GM23338 (cell line): Measurements from ENCODE around the gene C1orf21. TPM values are rescaled to one million over a fixed set of nuclear protein-coding genes. Genes with fewer than 3 reads are reported as not detected.
A peak's percentile ranks its signal among the peaks of the same experiment; 100 is the strongest.

Source experiments
- ATAC-seq: fragments of 200-7000 bp; cut with Tn5 transposase; 3 replicates; pipeline ENCODE4 v1.9.1; 2020
- DNase-seq: peaks from one replicate; pipeline ENCODE4 v3.0.0-alpha.2; 2015; ENCODE audit warnings: low spot score
- H2AFZ ChIP-seq: fragments of 200-600 bp; sonication (generic); 2 replicates; pipeline ENCODE4 v1.8.0; 2016; ENCODE audit warnings: antibody characterized with exemption, mild to moderate bottlenecking, moderate library complexity
- H3F3A ChIP-seq: fragments of 200-600 bp; sonication (generic); replicated peaks from 2 replicates; pipeline ENCODE4 v1.8.0; 2017; ENCODE audit warnings: antibody characterized with exemption, mixed run types, low read depth
- H3K27ac ChIP-seq: fragments of 200-600 bp; sonication (generic); 2 replicates; pipeline ENCODE4 v1.6.1; 2016; ENCODE audit warnings: low read depth
- H3K27me3 ChIP-seq: fragments of 200-600 bp; sonication (generic); 2 replicates; pipeline ENCODE4 v1.8.0; 2016; ENCODE audit warnings: mild to moderate bottlenecking, mixed run types, moderate library complexity; ENCODE audit not compliant: insufficient read depth
- H3K36me3 ChIP-seq: fragments of 200-600 bp; sonication (generic); 2 replicates; pipeline ENCODE4 v1.8.0; 2016; ENCODE audit warnings: mild to moderate bottlenecking; ENCODE audit not compliant: insufficient read depth
- H3K4me1 ChIP-seq: fragments of 200-600 bp; sonication (generic); 2 replicates; pipeline ENCODE4 v1.8.0; 2016; ENCODE audit warnings: mild to moderate bottlenecking, moderate library complexity; ENCODE audit not compliant: insufficient read depth
- H3K4me2 ChIP-seq: fragments of 200-600 bp; sonication (generic); 2 replicates; pipeline ENCODE4 v1.7.1; 2017; ENCODE audit warnings: mixed run types
- H3K4me3 ChIP-seq: fragments of 200-600 bp; sonication (generic); 2 replicates; pipeline ENCODE4 v1.6.1; 2016; ENCODE audit warnings: mixed run types
- H3K79me2 ChIP-seq: fragments of 200-600 bp; sonication (generic); replicated peaks from 2 replicates; pipeline ENCODE4 v1.8.0; 2017; ENCODE audit warnings: mild to moderate bottlenecking; ENCODE audit not compliant: insufficient read depth
- H3K9me2 ChIP-seq: fragments of 200-600 bp; sonication (generic); 2 replicates; pipeline ENCODE4 v1.8.0; 2017; ENCODE audit not compliant: insufficient read depth
- H4K20me1 ChIP-seq: fragments of 200-600 bp; sonication (generic); replicated peaks from 2 replicates; pipeline ENCODE4 v1.8.0; 2017; ENCODE audit warnings: mild to moderate bottlenecking; ENCODE audit not compliant: insufficient read depth
- H3K27ac Mint-ChIP-seq: 2 replicates; pipeline ENCODE4 v1.8.0; 2020; ENCODE audit warnings: inconsistent platforms, mild to moderate bottlenecking, moderate library complexity, mixed read lengths
- H3K27me3 Mint-ChIP-seq: 3 replicates; pipeline ENCODE4 v1.8.0; 2022; ENCODE audit warnings: low read depth, mild to moderate bottlenecking, moderate library complexity, mixed read lengths, inconsistent platforms; ENCODE audit not compliant: insufficient read depth, poor library complexity
- H3K36me3 Mint-ChIP-seq: 3 replicates; pipeline ENCODE4 v1.8.0; 2021; ENCODE audit warnings: low read depth, mild to moderate bottlenecking, inconsistent platforms, moderate library complexity, mixed read lengths
- H3K4me1 Mint-ChIP-seq: 3 replicates; pipeline ENCODE4 v1.8.0; 2020; ENCODE audit warnings: mild to moderate bottlenecking, inconsistent platforms, mixed read lengths
- H3K4me3 Mint-ChIP-seq: 3 replicates; pipeline ENCODE4 v1.8.0; 2021; ENCODE audit warnings: moderate library complexity, mild to moderate bottlenecking, inconsistent platforms, mixed read lengths
- H3K9me3 Mint-ChIP-seq: 3 replicates; pipeline ENCODE4 v1.8.0; 2020; ENCODE audit warnings: moderate library complexity, mild to moderate bottlenecking, inconsistent platforms, mixed read lengths
- CREB1 ChIP-seq: fragments of 250-450 bp; sonication (Bioruptor Pico); IDR thresholded peaks from 2 replicates; pipeline ENCODE4 v1.5.0; 2020; ENCODE audit warnings: low read depth, mild to moderate bottlenecking, moderate library complexity
- EZH2 ChIP-seq: fragments of 200-600 bp; sonication (generic); IDR thresholded peaks from one replicate; pipeline ENCODE4 v1.8.0; 2017; ENCODE audit warnings: antibody characterized with exemption, mild to moderate bottlenecking, low read depth; ENCODE audit not compliant: unreplicated experiment
- EZH2phosphoT487 ChIP-seq: fragments of 200-600 bp; sonication (generic); IDR thresholded peaks from one replicate; pipeline ENCODE4 v1.8.1; 2018; ENCODE audit warnings: antibody characterized with exemption; ENCODE audit not compliant: unreplicated experiment
- JUNB ChIP-seq: IDR thresholded peaks from one replicate; pipeline ENCODE4 v1.6.1; 2016; ENCODE audit warnings: antibody characterized with exemption; ENCODE audit not compliant: unreplicated experiment
- NANOG ChIP-seq: IDR thresholded peaks from 2 replicates; pipeline ENCODE4 v1.6.1; 2016; ENCODE audit warnings: antibody characterized with exemption, borderline replicate concordance
- POLR2AphosphoS5 ChIP-seq: IDR thresholded peaks from 2 replicates; pipeline ENCODE4 v1.6.1; 2016; ENCODE audit warnings: antibody characterized with exemption, low read depth
- STAT1 ChIP-seq: IDR thresholded peaks from one replicate; pipeline ENCODE4 v1.6.1; 2016; ENCODE audit warnings: antibody characterized with exemption; ENCODE audit not compliant: unreplicated experiment
- ZNF331 ChIP-seq: fragments of 250-450 bp; sonication (Bioruptor Pico); IDR thresholded peaks from 2 replicates; pipeline ENCODE4 v1.5.0; 2020; ENCODE audit warnings: low read depth, mild to moderate bottlenecking, moderate library complexity
- polyA plus RNA-seq: library from polyadenylated mRNA; unstranded; fragments of >200 nt; fragmentation: Nextera tagmentation; extraction: Ambion mirVana; gene quantifications from 2 replicates; pipeline ENCODE4 v1.2.1, GENCODE V29; 2016
- total RNA-seq: library from RNA; depleted of rRNA; stranded (reverse); fragments of >200 nt; shearing (Covaris generic); gene quantifications from 2 replicates; pipeline ENCODE4 v1.2.3, GENCODE V29; 2014
- TF ChIP-seq, protein P1 (sequence below): fragments of 250-450 bp; sonication (Bioruptor Pico); IDR thresholded peaks from 2 replicates; pipeline ENCODE4 v1.5.0; 2020; ENCODE audit warnings: mild to moderate bottlenecking, moderate library complexity

C1orf21 gene
- total and polyA plus RNA-seq, 2 experiments from 2014 or later = 28.0 to 40.4 TPM

DNA sequence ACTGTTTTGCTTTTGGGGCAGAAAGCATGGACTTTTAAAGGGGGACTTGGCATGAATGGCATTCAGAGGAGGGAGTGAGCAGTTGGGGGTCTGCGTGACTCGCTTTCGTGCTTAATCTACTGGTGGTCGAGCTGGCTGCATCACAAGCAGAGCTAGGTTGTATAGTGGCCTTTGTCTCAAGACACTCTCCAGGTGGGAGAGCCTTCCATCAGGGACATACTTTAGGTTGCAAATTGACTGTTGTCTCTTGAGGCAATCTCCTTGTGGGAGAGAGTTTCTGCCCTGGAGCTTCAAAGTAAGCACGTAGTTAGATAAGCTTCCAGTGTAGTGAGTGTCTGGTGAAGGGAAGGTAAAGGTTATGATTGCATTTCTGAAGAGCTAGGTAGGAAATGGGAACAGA, 93.9 kb downstream of the C1orf21 start:
- Histone ChIP-seq H3K4me2 (peak overlapping the region; percentile 52), H4K20me1 (no peaks in the 10 kb centered on the region), H2AFZ (no peak overlapping the region), H3K27ac (peak overlapping the region; percentile 78), H3K9me2 (peaks cover 8% of the 10 kb centered on the region; the same call in 1 of the 2 replicates), H3K27me3 (no peaks in the 10 kb centered on the region), H3K4me1 (peaks cover 28% of the 10 kb centered on the region), H3F3A (no peaks in the 10 kb centered on the region), H3K36me3 (no peaks in the 10 kb centered on the region), H3K4me3 (no peak overlapping the region), H3K79me2 (peaks cover 33% of the 10 kb centered on the region)
- Mint-ChIP-seq H3K9me3 (no peaks in the 10 kb centered on the region), H3K4me1 (peaks cover 33% of the 10 kb centered on the region), H3K4me3 (no peak overlapping the region), H3K36me3 (peaks cover 4% of the 10 kb centered on the region; the same call in 1 of the 3 replicates), H3K27me3 (peaks cover 2% of the 10 kb centered on the region), H3K27ac (peak overlapping the region; percentile 73)
- peak; percentile 47 for DNase-seq
- TF ChIP-seq NANOG (no peak), ZNF331 (CRISPR knock-in tag) (no peak), JUNB (no peak), STAT1 (no peak), EZH2phosphoT487 (no peak)
- TF ChIP-seq, protein P1, sequence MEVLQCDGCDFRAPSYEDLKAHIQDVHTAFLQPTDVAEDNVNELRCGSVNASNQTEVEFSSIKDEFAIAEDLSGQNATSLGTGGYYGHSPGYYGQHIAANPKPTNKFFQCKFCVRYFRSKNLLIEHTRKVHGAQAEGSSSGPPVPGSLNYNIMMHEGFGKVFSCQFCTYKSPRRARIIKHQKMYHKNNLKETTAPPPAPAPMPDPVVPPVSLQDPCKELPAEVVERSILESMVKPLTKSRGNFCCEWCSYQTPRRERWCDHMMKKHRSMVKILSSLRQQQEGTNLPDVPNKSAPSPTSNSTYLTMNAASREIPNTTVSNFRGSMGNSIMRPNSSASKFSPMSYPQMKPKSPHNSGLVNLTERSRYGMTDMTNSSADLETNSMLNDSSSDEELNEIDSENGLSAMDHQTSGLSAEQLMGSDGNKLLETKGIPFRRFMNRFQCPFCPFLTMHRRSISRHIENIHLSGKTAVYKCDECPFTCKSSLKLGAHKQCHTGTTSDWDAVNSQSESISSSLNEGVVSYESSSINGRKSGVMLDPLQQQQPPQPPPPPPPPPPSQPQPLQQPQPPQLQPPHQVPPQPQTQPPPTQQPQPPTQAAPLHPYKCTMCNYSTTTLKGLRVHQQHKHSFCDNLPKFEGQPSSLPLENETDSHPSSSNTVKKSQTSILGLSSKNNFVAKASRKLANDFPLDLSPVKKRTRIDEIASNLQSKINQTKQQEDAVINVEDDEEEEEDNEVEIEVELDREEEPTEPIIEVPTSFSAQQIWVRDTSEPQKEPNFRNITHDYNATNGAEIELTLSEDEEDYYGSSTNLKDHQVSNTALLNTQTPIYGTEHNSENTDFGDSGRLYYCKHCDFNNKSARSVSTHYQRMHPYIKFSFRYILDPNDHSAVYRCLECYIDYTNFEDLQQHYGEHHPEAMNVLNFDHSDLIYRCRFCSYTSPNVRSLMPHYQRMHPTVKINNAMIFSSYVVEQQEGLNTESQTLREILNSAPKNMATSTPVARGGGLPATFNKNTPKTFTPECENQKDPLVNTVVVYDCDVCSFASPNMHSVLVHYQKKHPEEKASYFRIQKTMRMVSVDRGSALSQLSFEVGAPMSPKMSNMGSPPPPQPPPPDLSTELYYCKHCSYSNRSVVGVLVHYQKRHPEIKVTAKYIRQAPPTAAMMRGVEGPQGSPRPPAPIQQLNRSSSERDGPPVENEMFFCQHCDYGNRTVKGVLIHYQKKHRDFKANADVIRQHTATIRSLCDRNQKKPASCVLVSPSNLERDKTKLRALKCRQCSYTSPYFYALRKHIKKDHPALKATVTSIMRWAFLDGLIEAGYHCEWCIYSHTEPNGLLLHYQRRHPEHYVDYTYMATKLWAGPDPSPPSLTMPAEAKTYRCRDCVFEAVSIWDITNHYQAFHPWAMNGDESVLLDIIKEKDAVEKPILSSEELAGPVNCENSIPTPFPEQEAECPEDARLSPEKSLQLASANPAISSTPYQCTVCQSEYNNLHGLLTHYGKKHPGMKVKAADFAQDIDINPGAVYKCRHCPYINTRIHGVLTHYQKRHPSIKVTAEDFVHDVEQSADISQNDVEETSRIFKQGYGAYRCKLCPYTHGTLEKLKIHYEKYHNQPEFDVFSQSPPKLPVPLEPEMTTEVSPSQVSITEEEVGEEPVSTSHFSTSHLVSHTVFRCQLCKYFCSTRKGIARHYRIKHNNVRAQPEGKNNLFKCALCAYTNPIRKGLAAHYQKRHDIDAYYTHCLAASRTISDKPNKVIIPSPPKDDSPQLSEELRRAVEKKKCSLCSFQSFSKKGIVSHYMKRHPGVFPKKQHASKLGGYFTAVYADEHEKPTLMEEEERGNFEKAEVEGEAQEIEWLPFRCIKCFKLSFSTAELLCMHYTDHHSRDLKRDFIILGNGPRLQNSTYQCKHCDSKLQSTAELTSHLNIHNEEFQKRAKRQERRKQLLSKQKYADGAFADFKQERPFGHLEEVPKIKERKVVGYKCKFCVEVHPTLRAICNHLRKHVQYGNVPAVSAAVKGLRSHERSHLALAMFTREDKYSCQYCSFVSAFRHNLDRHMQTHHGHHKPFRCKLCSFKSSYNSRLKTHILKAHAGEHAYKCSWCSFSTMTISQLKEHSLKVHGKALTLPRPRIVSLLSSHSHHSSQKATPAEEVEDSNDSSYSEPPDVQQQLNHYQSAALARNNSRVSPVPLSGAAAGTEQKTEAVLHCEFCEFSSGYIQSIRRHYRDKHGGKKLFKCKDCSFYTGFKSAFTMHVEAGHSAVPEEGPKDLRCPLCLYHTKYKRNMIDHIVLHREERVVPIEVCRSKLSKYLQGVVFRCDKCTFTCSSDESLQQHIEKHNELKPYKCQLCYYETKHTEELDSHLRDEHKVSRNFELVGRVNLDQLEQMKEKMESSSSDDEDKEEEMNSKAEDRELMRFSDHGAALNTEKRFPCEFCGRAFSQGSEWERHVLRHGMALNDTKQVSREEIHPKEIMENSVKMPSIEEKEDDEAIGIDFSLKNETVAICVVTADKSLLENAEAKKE = peak; percentile 87
- peak; percentile 88 for ATAC-seq

DNA sequence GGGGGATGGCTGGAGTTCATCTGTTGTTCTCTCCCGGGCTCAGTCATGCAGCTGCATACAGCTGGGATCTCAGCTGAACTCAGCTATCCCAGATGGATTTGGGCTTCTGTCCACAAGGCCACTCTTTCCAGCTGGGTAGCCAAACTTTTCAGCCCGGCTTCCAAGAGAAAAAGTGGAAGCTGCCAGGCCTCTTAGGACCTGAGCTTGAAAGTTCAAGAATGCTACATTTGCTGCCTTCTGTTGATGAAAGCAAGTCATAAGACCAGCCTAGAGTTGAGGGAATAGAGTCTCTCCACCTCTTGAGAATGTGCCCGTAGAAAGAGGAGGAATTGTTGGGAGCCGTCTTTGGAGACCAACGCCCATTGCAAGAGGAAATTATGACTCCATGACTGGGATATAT, 95.3 kb downstream of the C1orf21 start:
- H2AFZ ChIP-seq = no peak overlapping the region
- H3K4me1 Mint-ChIP-seq = peaks cover 43% of the 10 kb centered on the region
- H3K27me3 Mint-ChIP-seq = peaks cover 5% of the 10 kb centered on the region
- H3K36me3 ChIP-seq = no peaks in the 10 kb centered on the region
- H3K27ac Mint-ChIP-seq = no peak overlapping the region
- H4K20me1 ChIP-seq = no peaks in the 10 kb centered on the region
- H3K27ac ChIP-seq = no peak overlapping the region
- peaks cover 4% of the 10 kb centered on the region; the same call in 1 of the 3 replicates for H3K36me3 Mint-ChIP-seq
- no peaks in the 10 kb centered on the region for H3K27me3 ChIP-seq
- no peak overlapping the region for H3K4me2 ChIP-seq
- H3K9me3 Mint-ChIP-seq = no peaks in the 10 kb centered on the region
- peaks cover 38% of the 10 kb centered on the region for H3K4me1 ChIP-seq
- ATAC-seq (no peak), DNase-seq (no peak)
- H3F3A ChIP-seq = no peaks in the 10 kb centered on the region; the same call in 1 of the 2 replicates
- H3K79me2 ChIP-seq = peaks cover 35% of the 10 kb centered on the region
- no peak overlapping the region for H3K4me3 Mint-ChIP-seq
- H3K4me3 ChIP-seq = no peak overlapping the region
- peaks cover 8% of the 10 kb centered on the region; the same call in 1 of the 2 replicates for H3K9me2 ChIP-seq
- TF ChIP-seq JUNB (no peak), POLR2AphosphoS5 (no peak), ZNF331 (CRISPR knock-in tag) (no peak), EZH2 (no peak), CREB1 (CRISPR knock-in tag) (no peak), NANOG (no peak)
